Astrocyte of the spinal cord (primary cell): ENCODE data around the gene PHF24.

Source experiments
- DNase-seq: peaks from one replicate; pipeline ENCODE4 v3.0.0; 2011; ENCODE audit warnings: low read depth, low spot score
- H3K4me3 ChIP-seq: 2 replicates; pipeline ENCODE4 v1.5.1; 2011; ENCODE audit warnings: low read depth, mild to moderate bottlenecking, low read length, moderate library complexity
- CTCF ChIP-seq: IDR thresholded peaks from 2 replicates; pipeline ENCODE4 v1.5.1; 2012; ENCODE audit warnings: low read depth, mild to moderate bottlenecking, low read length, inconsistent platforms
- in situ Hi-C: cut with HindIII; loops from 2 replicates; pipeline ENCODE4 v1.10.0; 2017; ENCODE audit warnings: low sequenced_read_pairs

The PHF24 gene

GRCh38 chr9:34988218-34989002, 30.3 kb downstream of the PHF24 start:
- no peak for TF ChIP-seq CTCF
- in situ Hi-C loops: no loop called here
- H3K4me3 ChIP-seq: peak overlapping the region; percentile 53
- DNase-seq: no peak

- in situ Hi-C loops: no loop called here
- peak; percentile 100 for DNase-seq
- no peak for TF ChIP-seq CTCF
- H3K4me3 ChIP-seq: peak within 1 kb of the TSS; percentile 86
These were observed 31.2 kb downstream of the PHF24 start, which contains the start of gene DNAJB5 for GRCh38 chr9:34989003-34989945. DNAJB5 (plus strand) TSS chr9:34989745; CDS start chr9:34990631, 886 bp downstream.

GRCh38 chr9:34989946-34990635, 32.0 kb downstream of the PHF24 start:
- DNase-seq: peak; percentile 65
- H3K4me3 ChIP-seq: peak overlapping the region; percentile 86
- in situ Hi-C loops: no loop called here
- TF ChIP-seq CTCF: no peak

- H3K4me3 ChIP-seq: no peak overlapping the region
- no peak for DNase-seq
- no peak for TF ChIP-seq CTCF
- in situ Hi-C loops: no loop called here
These were observed 33.0 kb downstream of the PHF24 start for GRCh38 chr9:34990908-34991606.

GRCh38 chr9:34991607-34992375, 33.7 kb downstream of the PHF24 start:
- no peak overlapping the region for H3K4me3 ChIP-seq
- DNase-seq: peak; percentile 24
- in situ Hi-C loops: no loop called here
- peak; percentile 9 for TF ChIP-seq CTCF
